Pons (tissue), 1 donor: ENCODE data around the gene KIAA0825.

Experiments used
- DNase-seq: peaks from one replicate; pipeline ENCODE4 v3.0.0-alpha.2; 2016; ENCODE audit warnings: low spot score

KIAA0825 gene

DNA sequence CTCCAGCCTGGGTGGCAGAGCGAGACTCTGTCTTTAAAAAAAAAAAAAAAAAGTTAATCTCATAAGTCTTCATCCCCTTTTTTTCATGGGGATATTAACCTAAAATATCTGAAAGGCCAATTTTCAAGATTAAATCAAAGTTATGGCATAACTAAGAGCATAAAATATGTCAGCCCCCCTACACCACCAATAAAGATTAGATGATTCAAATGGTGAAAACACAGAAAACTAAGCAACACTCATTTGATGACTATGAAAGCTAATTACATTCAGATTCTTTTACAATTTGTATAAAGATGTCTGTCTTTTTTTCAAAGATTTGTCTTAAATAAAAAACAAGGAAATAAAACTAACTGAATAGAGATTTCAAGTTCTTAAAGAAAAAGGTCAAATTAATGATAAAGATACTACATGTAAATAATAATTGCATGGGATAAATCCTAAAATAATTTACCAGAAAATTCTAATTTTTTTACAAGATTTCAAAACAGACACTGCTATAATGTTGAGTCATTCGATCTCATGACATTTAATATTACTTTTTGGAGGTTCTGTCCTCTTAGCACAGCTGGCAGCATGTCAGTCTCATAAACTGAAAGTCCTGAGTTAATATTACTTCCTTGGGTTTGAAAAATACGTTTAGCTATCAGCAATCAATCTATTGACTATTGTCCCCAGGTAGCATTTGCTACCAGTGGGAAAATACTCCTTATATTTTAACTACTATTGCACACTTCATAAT is 112.9 kb downstream of the KIAA0825 start:
- DNase-seq = no peak

DNA sequence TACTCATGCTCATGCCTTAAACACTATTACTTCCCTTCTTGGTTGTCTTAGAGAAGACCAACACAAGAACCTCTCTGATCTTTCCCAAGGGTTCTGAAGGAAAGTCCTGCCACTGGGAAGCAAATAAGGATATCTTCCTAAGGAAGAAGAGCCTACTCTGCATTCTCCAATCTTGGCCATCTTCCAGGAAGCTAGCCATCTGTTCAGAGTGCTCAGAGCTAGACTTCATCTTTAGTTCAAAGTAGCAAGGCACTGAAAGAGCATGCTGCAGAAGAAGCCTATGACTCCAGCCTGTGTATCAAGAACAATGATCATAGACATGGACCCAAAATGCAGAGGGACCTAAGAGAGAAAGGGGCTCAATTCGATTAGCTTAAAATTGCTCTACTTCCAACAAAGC is 114.7 kb downstream of the KIAA0825 start:
- peak; percentile 7 for DNase-seq

DNA sequence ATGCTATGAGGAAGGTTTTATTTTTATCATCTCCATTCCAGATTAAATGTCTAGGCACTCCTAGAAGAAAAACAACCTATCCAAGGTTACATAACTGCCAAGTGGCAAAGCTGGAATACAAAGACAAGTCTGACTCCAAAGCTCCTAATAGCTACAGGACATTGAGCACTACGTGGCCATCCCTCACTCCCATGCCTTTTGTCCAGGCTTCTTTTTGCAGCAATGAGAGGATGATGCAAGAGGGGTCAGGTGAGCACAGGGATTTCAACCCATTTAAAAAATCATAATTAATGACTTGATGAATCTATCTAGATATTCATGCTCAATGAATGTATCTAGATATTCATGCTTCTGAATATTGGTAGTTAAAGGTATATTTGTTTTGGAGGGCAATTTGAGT is 117.0 kb downstream of the KIAA0825 start:
- no peak for DNase-seq

DNA sequence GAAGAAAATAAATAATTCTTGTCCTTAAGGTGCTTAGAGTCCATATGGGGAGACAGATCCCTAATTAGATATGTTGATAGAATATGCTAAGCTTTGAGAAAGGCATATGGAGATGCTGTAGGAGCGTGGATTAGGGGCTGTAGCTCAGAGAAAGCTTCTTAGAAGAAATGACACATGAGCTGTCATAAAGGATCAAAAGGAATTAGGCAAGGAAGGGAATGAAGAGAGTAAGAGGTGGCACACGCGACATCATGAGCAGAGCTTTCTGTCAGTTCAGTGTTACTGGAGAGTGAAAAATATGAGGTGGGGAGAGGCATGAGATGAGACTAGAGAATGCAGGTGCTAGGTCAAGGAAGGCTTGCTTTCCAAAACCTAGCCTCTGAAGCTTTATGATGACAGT is 118.6 kb downstream of the KIAA0825 start:
- DNase-seq = no peak

DNA sequence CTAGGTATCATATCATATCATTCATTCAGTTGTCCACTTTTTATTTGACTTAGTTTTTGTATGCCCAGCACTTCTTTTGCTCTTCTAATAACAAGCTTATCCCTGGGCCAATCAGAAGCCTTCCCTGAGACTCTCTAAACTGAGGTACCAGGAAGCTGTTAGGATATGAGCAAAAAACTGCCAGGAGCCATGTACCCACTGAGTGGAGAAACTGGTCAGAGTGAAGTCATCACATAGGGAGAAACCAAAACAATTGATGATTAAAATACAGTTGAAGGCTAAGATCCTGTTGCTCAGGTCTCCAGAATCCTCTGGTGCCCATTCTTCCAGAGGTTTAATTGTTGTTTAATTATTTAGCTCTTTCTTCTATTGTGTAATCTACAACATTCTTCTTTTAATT is 120.2 kb downstream of the KIAA0825 start:
- DNase-seq = no peak

DNA sequence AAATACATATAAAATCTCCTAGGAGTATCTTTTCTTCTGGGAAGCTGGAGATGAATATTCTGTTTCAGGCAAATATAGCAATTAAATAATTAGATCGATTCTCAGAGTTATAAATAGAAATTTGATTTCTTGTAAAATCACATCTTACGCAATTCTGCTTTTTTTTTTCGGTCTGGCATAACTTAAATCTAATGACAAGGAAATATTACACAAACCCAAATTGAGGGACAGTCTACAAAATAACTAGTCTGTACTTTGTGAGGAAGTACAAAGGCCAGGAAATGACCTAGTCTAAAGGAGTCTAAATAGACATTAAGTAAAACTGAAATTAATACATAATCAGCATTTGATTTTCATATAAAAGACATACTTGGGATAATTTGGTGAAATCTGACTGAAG is 133.3 kb downstream of the KIAA0825 start:
- no peak for DNase-seq

DNA sequence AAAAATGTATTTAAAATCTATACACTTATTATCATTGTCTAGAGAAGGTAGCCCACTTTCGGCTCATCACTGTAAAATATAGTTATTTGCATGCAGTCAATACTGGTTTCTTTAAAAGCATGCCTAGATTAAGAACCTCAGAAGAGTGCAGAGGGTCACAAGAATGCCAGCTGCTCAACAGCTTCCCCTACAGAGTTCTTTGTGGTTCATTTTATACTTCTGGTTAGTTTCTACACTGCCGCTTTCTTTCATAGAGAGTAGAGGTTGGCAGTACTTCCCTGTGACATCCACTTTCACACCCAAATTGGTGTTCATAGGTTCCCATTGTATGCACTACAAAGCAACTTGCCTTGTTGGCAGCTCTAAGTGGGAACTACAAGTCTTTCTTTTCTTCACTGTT is 137.3 kb downstream of the KIAA0825 start:
- no peak for DNase-seq

DNA sequence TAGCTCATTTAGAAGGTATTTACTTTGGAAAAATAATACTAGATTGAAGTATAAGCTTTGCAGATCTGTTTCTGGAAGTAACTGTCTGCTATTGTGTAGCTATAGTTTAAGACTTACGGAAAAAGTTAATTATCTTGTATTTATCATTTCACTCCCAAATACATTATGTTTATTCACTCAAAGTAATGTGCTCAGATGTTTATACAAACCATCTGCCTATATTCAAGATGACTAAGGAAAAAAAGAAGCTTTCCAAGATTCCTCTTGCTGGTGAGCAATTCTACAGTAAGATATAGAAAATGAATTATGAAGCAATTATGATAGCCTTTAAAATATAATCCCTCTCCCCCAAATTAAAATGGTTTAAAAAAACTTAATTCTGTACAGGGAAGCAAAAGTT is 137.9 kb downstream of the KIAA0825 start:
- DNase-seq = no peak

DNA sequence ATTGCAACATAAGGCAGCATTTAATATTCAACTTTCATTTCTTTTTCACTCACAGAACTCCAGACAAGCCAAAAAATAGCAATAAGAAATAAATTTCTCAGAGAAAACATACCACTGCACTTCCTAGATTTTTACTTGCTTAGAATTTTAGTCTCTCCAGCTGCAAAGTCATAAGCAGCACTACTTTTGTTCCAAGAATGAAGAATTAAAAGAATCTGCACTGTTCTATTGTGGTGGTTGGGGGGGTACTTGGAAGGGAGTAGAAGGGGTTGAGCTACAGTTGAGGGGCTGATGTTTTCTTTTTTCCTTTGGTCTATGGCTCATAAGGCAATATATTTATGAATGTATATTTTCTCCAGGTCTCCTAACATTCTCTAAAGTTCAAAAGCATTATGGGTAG is 144.5 kb downstream of the KIAA0825 start:
- DNase-seq = no peak

DNA sequence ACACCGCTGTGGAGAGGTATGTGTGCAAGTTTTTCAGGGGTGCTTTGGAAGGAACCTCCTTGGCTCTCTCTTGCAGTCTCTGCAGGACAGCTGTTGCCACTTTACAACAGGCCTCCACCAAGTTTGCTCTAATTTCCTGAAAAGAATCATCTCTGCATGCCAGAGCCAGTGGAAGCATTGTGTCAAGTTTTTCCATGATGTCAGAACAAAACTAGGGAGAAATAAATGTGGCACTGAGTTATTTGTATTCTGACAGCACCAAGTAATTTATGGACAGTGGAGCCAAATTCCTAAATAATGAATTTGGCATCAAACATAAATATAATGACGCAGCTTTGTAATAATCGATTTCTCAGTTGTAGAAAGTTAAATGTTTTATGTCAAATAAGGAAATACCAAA is 146.9 kb downstream of the KIAA0825 start:
- no peak for DNase-seq

DNA sequence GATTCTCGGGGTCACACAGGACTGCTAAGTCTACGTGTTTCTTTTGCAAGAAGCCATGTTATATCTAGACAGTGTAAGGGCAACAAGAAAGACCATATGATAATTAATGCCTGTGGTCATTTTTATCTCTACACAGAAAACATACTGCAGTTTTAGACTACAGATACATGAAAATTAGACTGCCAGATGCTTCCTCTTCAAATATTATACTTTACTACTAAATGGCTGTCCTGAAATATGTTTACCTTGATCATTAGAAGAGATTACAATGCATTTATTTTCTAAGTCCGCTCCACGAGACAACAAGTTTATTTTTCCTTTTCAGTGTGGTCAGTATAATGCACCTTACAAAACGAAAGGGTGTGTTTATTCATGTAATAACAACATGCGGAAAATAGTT is 147.6 kb downstream of the KIAA0825 start:
- no peak for DNase-seq

DNA sequence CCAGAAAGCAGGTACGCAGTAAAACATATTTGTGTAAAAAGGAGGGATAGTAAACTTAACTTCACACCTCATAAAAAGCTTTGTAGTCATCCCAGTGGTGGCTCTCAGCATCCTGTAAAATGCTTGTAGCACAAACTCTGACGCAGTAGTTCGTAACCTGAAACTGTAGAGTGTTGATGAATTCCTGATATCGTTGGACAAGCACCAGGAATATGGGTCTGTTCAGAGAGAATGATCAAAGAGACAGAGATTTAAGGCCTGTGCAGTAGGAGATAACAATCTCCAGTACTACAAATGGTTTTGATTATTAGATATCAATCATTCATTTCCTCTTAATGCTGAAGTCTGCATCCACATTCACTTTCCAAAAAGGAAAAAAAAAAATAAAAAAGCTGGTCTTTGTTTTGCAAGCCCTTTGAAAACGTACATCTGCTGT is 148.5 kb downstream of the KIAA0825 start:
- no peak for DNase-seq

DNA sequence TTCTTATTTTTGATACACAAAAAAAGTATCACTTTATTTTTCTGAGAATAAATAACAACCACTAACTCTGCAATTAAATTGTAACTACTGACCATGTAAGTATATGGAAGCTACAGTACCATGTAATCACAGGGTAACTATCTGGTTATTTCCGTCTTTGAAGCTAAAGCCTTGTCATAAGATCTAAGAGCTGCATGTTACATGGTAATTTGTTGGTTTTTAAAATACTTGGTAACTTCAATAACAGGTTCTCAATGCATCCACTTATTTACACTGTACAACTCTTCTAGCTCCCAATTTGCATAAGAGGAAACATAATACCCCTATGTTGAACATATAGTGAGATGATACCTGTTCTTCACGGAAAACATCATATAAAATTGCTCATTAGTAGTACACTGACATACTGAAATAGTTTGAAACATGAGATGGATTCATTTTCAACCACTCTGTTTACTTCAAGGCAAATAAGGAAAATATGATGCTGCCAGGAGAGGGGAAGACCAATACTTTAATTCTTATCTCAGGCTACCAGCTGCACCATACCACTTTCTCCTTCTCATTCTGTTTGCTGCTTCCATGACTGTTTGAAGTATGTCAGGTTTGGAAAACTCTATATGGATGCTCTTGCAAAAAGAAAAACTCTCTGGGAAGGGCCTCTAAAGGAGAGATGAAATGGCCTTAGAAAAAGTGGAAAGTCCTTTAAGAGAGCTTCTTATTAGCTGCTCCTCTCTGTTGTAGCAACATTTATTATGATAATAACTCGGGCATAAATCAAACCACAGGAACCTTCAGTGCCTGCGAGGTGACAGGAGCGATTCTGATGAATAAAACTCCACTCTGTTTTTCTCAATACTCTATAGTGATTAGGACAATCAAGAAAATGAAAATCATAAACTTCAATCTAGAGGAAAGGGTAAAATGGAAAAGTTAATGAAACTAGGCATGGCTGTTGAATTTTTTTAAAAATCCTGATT is 150.2 kb downstream of the KIAA0825 start:
- DNase-seq = no peak

DNA sequence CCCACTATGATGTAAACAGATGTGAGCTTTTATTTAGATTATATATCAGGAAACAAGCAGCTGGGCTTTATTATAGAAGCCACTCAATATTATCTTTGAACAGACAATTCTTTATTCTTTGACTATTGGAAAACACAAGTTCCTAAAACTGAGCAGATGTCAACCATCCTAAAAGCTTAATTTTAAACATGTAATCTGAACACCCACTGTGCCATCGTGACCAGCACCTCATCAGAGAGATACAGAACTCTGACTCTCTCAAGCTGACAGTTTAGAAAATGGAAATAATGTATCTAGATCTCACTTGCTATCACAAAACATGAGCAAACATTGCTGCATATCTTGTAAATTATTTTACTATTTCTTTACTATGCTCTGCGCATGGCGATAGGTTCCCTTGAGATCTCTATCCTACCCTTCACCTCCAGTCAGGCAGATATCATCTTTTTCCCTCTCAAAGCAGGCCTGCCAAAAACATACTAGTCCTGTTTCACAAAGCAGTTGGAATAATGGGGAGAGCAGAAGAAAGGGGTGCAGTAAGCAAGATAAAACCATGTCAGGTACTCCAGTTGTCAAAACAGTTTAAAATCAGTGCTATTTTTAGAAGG is 151.0 kb downstream of the KIAA0825 start:
- no peak for DNase-seq

DNA sequence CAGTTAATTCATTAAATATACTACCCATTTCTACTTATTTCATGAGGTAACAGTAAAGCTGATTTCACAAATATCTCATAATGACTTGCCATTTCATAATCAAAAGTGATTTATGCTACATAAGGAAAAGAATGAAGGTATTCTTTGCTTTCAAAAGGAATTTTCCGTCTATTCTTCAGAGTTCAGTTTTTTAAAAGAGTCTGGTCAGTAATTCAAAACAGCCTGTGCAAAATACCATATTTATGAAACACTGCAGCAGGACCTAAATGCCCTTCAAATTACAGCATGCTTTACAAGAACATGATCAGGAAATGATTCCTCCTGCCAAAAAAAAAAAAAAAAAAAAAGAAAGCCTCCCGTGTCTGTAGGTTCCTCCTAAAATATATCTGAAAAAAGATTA is 154.7 kb downstream of the KIAA0825 start:
- no peak for DNase-seq

DNA sequence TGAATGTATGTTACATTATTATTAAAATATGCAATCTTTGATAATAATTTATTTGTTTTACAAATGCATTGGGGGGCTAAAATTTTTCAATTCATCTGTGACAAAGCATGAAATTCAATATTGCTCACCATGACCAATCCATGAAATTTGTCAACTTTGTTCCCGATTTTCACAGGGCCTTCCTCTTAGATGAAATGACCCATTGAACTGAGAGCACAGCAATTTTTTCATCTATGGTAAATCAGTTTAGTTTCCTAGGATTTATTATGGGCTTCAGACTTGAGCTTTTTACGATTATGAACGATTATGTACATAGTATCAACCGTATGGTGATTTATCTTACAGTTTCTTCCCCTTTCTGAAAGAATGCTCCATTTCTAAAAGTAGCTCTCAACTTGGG is 157.3 kb downstream of the KIAA0825 start:
- no peak for DNase-seq

DNA sequence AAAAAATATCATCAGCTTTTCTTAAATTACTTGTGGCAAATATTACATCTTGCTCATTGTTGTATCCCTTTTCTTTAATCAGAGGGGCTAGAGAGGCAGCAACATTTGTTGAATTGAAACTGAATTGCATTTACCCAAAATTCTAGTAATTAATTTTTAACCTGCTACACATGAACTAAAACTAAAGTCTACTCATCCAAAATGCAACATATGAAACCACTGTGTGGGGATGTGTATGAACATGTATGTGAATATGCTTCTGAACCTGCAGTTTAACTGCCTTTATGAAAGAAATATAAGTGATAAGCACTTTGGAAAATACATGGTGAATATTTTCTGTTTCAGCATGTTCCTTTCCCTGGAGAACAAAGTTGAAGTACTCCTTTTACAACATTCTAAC is 158.5 kb downstream of the KIAA0825 start:
- no peak for DNase-seq

DNA sequence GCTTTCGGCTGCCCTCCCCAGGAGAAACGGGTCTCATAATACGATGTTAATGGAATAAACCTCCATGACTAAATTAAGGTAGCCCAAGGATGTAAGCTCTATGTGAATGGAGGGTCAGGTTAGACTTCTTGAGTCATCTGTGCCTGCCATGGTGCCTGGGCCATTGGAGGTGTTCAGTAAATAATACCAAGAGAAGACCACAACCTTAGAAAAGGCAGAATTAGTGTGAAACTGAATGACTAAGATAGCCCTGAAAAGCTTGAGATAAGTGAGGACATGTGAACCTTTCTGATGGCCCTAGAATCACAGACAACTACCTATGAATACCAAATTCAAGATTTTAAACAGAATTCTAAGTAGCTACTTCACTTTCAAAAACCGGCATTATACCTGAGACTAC is 160.6 kb downstream of the KIAA0825 start:
- no peak for DNase-seq

DNA sequence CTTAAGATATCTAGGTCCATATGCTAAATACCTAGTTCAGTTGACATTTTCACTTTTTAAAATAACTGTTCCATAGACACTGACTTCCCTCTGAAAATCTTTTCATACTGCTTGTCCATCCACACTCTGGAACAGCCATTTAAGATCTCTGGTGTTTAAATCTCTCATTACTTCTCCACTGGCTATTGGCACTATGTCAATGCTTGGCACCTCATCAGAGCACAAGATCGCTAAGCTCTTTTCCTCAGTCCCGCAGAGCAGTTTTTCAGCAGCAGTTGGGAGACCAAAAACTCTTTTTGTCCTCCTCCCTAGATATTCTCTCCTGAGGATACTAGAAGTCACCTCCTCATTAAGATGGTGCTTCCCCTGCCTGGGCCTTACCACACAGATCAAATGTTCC is 172.7 kb downstream of the KIAA0825 start:
- DNase-seq = no peak

DNA sequence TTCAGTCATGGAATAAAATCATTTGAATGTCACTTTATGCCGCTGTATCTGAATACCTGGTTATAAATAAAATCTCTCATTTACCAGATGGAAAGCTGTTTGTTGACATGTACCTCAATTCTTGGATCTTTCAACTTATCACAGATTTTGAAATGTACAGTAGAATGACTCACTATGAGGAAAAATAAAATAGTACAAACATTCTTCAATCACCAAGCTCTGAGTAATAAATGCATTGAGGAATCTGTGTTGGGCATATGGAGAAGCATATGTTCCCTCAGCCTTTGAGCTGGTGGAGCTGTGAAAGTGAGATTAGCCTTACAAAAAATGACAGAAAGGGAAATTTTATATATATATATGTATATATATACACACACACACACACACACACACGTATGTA is 175.4 kb downstream of the KIAA0825 start:
- peak; percentile 12 for DNase-seq

DNA sequence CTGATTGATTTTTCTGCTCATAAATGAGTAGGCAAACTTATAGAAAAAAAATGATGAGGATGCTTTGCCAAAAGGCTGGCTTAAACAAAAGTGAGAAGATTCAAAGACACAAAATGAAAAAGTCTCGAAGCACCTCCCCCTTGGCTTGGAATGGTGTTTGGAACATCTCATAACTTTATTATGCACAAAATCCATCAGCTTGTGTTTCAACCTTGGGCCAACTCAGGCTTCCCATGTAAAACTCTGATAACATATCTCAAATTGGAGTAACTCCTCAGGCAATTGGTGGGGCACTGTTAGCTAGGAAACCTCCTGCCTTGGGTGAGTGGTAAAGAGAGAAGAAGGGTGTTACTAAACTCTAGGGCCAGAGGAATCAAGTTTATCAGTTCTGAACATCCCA is 176.3 kb downstream of the KIAA0825 start:
- DNase-seq = no peak

DNA sequence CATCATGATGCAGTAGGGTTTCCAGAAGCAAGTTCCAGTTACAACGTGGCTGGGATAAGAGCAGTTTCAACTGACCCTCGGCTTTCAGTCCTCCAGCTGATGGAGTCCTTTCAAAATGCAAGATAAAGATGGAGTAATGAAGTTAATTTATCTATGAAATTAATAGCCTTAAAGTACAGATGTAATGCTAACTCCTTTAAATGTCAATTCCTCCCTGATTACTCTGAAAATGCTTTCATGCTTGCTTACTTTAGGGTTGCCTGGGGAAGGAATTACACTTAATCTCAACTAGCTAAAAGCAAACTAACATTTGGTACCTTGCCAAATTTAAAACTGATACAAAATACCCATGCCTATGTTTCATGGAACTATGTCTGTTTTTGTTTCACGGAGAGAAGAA is 178.4 kb downstream of the KIAA0825 start:
- DNase-seq = no peak
